Trophoblast cell (in vitro differentiated cells and primary cell): ENCODE results near the gene LTA4H.

Experiments used
- DNase-seq, 2 donors: peaks; one replicate each; pipeline ENCODE4 v3.0.0-alpha.2; 2016
- H2AFZ ChIP-seq: 2 replicates; pipeline ENCODE4 v1.6.1; 2013; ENCODE audit warnings: low read length, moderate library complexity, mild to moderate bottlenecking; ENCODE audit not compliant: insufficient read depth, poor library complexity
- H2AK5ac ChIP-seq: 2 replicates; pipeline ENCODE4 v1.6.1; 2013; ENCODE audit warnings: mild to moderate bottlenecking, low read length
- H2BK120ac ChIP-seq: 2 replicates; pipeline ENCODE4 v1.6.1; 2013; ENCODE audit warnings: low read length, mild to moderate bottlenecking, moderate library complexity; ENCODE audit not compliant: insufficient read depth, poor library complexity
- H2BK12ac ChIP-seq: 2 replicates; pipeline ENCODE4 v1.6.1; 2013; ENCODE audit warnings: mild to moderate bottlenecking, low read length, moderate library complexity
- H2BK5ac ChIP-seq: 2 replicates; pipeline ENCODE4 v1.6.1; 2013; ENCODE audit warnings: low read length, low read depth, moderate library complexity, mild to moderate bottlenecking; ENCODE audit not compliant: poor library complexity
- H3K14ac ChIP-seq: 2 replicates; pipeline ENCODE4 v1.6.1; 2013; ENCODE audit warnings: mild to moderate bottlenecking, low read length
- H3K18ac ChIP-seq: 2 replicates; pipeline ENCODE4 v1.6.1; 2013; ENCODE audit warnings: mild to moderate bottlenecking, low read length
- H3K23ac ChIP-seq: 2 replicates; pipeline ENCODE4 v1.6.1; 2013; ENCODE audit warnings: low read length
- H3K27ac ChIP-seq: 2 replicates; pipeline ENCODE4 v1.5.1; 2013; ENCODE audit warnings: low read depth, mild to moderate bottlenecking, inconsistent platforms, low read length, moderate library complexity
- H3K27me3 ChIP-seq: 2 replicates; pipeline ENCODE4 v1.6.1; 2013; ENCODE audit warnings: inconsistent platforms, mild to moderate bottlenecking, low read length, moderate library complexity; ENCODE audit not compliant: insufficient read depth
- H3K36me3 ChIP-seq, 2 experiments: 1 replicate in 1 of 2; 2 replicates in 1 of 2; pipeline ENCODE4 v1.6.1; 2013; ENCODE audit warnings: low read length in 2 of 2, mild to moderate bottlenecking in 2 of 2, moderate library complexity in 1 of 2; ENCODE audit not compliant: insufficient read depth in 2 of 2, control insufficient read depth in 1 of 2
- H3K4ac ChIP-seq: 2 replicates; pipeline ENCODE4 v1.6.1; 2013; ENCODE audit warnings: low read depth, mild to moderate bottlenecking, low read length, moderate library complexity
- H3K4me1 ChIP-seq, 2 experiments: 1 replicate in 1 of 2; 2 replicates in 1 of 2; pipeline ENCODE4 v1.6.1; 2013; ENCODE audit warnings: low read length in 2 of 2, mild to moderate bottlenecking in 2 of 2, moderate library complexity in 1 of 2; ENCODE audit not compliant: insufficient read depth in 2 of 2, control insufficient read depth in 1 of 2
- H3K4me2 ChIP-seq: 2 replicates; pipeline ENCODE4 v1.6.1; 2013; ENCODE audit warnings: inconsistent platforms, mild to moderate bottlenecking, low read length, moderate library complexity
- H3K4me3 ChIP-seq: 2 replicates; pipeline ENCODE4 v1.5.1; 2013; ENCODE audit warnings: mild to moderate bottlenecking, low read depth, low read length, inconsistent platforms
- H3K79me1 ChIP-seq: one replicate; pipeline ENCODE4 v1.6.1; 2013; ENCODE audit warnings: low read length
- H3K79me2 ChIP-seq: 2 replicates; pipeline ENCODE4 v1.6.1; 2013; ENCODE audit warnings: low read length, mild to moderate bottlenecking; ENCODE audit not compliant: control insufficient read depth, insufficient read depth, poor library complexity
- H3K9ac ChIP-seq: 2 replicates; pipeline ENCODE4 v1.6.1; 2013; ENCODE audit warnings: mild to moderate bottlenecking, low read length
- H3K9me3 ChIP-seq: 2 replicates; pipeline ENCODE4 v1.6.1; 2013; ENCODE audit warnings: low read depth, mild to moderate bottlenecking, control low read depth, inconsistent platforms, low read length; ENCODE audit not compliant: insufficient read depth
- H4K12ac ChIP-seq: 2 replicates; pipeline ENCODE4 v1.6.1; 2013; ENCODE audit warnings: low read depth, mild to moderate bottlenecking, low read length, moderate library complexity
- H4K8ac ChIP-seq: 2 replicates; pipeline ENCODE4 v1.6.1; 2013; ENCODE audit warnings: low read depth, mild to moderate bottlenecking, low read length, moderate library complexity
- H4K91ac ChIP-seq: one replicate; pipeline ENCODE4 v1.6.1; 2013; ENCODE audit warnings: low read depth, mild to moderate bottlenecking, low read length, moderate library complexity
- WGBS: extraction: QIAGEN DNeasy Blood & Tissue Kit; methylation state at CpG from one replicate; pipeline ENCODE4 v1.1.7; 2013; ENCODE audit warnings: missing lambda C conversion rate; ENCODE audit not compliant: insufficient read length, insufficient coverage; ENCODE audit errors: extremely low coverage; 5-methylcytosine and 5-hydroxymethylcytosine counted together

The LTA4H gene

DNA sequence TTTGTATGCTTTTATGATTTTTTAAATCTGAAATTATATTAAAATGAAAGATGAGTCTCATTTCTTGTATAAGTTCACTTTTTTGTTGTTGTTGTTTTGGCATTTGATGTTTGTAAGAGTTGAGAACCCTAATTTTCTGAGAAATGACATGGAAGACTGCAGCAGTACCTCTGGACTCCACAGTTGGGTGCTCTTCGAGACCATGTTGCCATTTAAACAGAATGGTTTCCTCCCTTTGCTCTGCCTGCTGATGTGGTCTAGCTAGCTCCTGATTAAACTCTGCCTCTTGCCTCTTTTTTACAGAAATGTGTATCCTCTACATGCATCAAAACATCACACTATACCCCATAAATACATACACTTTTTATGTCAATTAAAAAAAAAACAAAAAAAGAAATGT, 5.8 kb upstream of the LTA4H start:
- WGBS: no CpG with 5 or more reads among the region's 1 CpG
- Histone ChIP-seq H3K4ac (no peak overlapping the region), H3K27ac (no peak overlapping the region), H2BK5ac (no peak overlapping the region), H3K9me3 (no peaks in the 10 kb centered on the region), H4K91ac (no peak overlapping the region), H3K79me2 (no peaks in the 10 kb centered on the region), H4K12ac (no peak overlapping the region), H3K14ac (no peak overlapping the region), H3K27me3 (no peaks in the 10 kb centered on the region), H3K4me1 (no peaks in the 10 kb centered on the region), H3K18ac (no peak overlapping the region), H2AK5ac (no peak overlapping the region), H3K4me2 (no peak overlapping the region), H2AFZ (no peak overlapping the region), H2BK12ac (no peak overlapping the region), H3K4me3 (no peak overlapping the region), H3K79me1 (no peaks in the 10 kb centered on the region), H3K9ac (no peak overlapping the region), H2BK120ac (no peak overlapping the region), H3K23ac (no peak overlapping the region), H4K8ac (no peak overlapping the region), H3K36me3 (no peaks in the 10 kb centered on the region)
- DNase-seq: no peak

DNA sequence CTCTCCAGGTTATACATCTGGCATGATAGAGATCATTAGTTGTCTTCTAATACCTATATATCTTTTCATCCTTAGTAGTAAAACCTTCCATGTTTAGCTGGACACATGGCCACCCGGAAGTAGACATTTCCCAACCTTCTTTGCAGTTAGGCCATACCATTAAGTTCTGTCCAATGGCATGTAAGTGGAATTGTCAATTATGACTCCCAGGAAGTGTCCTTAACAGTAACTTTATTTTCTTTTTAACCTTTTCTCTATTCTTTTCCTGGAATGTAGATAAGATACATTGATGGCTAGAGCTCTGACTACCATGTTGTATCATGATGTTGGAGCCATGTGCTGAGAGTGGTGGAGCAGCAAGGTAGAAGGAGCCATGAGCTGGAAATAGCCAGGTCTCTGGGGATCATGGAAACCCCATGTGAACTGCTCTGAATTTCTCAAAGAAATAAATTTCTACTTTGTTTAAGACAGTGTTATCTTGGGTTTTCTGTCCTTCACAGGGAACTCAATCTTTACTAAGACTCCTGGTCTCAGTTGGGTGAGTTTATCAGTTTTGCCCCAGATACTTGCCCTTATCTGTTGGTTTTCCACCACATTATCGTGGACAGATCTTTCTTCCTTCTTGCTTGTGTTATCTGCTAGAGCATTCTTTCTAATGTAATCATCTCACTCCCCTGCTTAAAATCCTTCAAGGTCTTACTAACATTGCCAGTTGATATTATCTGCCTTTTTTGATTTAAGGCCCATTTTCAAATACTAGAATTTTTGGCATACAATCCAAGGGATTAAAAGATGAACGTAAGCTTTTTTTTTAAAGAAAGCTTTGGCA, 5.1 kb upstream of the LTA4H start:
- no peak overlapping the region for H2BK5ac ChIP-seq
- H4K8ac ChIP-seq: no peak overlapping the region
- H3K79me2 ChIP-seq: no peaks in the 10 kb centered on the region
- no peak overlapping the region for H3K23ac ChIP-seq
- H3K9ac ChIP-seq: no peak overlapping the region
- no CpG with 5 or more reads among the region's 3 CpGs for WGBS
- H3K4me2 ChIP-seq: no peak overlapping the region
- no peaks in the 10 kb centered on the region for H3K27me3 ChIP-seq
- no peak overlapping the region for H3K4me3 ChIP-seq
- H4K91ac ChIP-seq: no peak overlapping the region
- no peaks in the 10 kb centered on the region for H3K4me1 ChIP-seq
- H4K12ac ChIP-seq: no peak overlapping the region
- no peak overlapping the region for H3K14ac ChIP-seq
- H3K36me3 ChIP-seq: no peaks in the 10 kb centered on the region
- H2BK120ac ChIP-seq: no peak overlapping the region
- H2AK5ac ChIP-seq: no peak overlapping the region
- peak in 1 of 2 donors; percentile 81 for DNase-seq
- no peak overlapping the region for H3K4ac ChIP-seq
- no peaks in the 10 kb centered on the region for H3K79me1 ChIP-seq
- H2AFZ ChIP-seq: no peak overlapping the region
- no peak overlapping the region for H3K27ac ChIP-seq
- H3K9me3 ChIP-seq: no peaks in the 10 kb centered on the region
- H2BK12ac ChIP-seq: no peak overlapping the region
- no peak overlapping the region for H3K18ac ChIP-seq

DNA sequence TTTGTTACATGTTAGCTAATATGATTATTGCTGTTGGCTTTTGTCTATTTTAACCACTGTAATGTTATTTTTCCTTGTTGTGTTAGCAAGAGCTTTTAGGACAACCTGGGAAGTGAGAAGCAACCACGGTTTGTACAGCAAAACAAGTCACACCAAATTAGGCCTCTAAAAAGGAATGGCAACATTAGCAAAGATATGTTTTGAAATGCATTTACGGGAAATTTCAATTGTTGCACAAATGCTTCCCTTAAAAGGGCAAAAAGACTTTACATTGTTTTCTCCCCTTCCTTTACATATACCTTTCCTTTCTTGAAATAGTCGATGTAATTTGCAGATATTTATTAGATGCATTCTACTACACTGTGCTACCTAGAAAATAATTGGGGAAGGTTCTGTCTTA, 4.1 kb upstream of the LTA4H start:
- H3K9me3 ChIP-seq: no peaks in the 10 kb centered on the region
- H3K27ac ChIP-seq: no peak overlapping the region
- no peaks in the 10 kb centered on the region for H3K27me3 ChIP-seq
- no peak overlapping the region for H2BK120ac ChIP-seq
- H3K36me3 ChIP-seq: no peaks in the 10 kb centered on the region
- no peak overlapping the region for H2BK12ac ChIP-seq
- no peak overlapping the region for H4K12ac ChIP-seq
- no peak overlapping the region for H3K9ac ChIP-seq
- no peak overlapping the region for H3K23ac ChIP-seq
- H4K91ac ChIP-seq: no peak overlapping the region
- H2BK5ac ChIP-seq: no peak overlapping the region
- H3K18ac ChIP-seq: no peak overlapping the region
- WGBS: no CpG with 5 or more reads among the region's 3 CpGs
- no peak overlapping the region for H3K4me3 ChIP-seq
- H4K8ac ChIP-seq: no peak overlapping the region
- H3K79me2 ChIP-seq: no peaks in the 10 kb centered on the region
- no peaks in the 10 kb centered on the region for H3K4me1 ChIP-seq
- no peak overlapping the region for H2AK5ac ChIP-seq
- peaks cover 5% of the 10 kb centered on the region for H3K79me1 ChIP-seq
- DNase-seq: no peak
- no peak overlapping the region for H3K14ac ChIP-seq
- H3K4ac ChIP-seq: no peak overlapping the region
- no peak overlapping the region for H2AFZ ChIP-seq
- H3K4me2 ChIP-seq: no peak overlapping the region

DNA sequence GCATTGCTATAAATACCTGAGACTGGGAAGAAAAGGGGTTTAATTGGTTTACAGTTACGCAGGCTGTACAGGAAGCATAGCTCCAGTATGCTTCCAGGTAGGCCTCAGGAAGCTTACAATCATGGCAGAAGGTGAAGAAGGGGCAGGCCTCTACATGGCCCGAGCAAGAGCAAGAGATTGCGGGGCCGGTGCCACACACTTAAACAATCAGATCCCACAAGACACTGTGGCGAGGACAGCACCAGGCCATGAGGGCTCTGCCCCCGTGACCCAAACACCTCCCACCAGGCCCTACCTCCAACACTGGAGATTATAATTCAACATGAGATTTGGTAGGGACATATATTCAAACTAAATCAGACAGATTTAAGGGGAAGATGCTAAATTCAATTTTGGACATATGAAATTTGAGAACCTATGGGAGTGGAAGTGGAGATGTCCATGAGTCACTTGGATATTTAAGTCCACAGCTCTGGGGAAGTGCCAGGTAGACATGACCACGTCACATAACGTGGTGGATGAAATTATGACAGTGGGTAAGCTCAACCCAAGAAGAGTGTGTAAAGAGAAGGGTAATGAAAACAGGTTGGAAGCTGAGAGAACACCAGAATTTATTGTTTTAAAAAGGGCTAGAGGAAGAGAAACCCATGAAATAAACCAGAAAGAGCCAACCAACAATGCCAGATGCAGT, 1.5 kb upstream of the LTA4H start:
- no peak overlapping the region for H3K14ac ChIP-seq
- no peak overlapping the region for H3K4me3 ChIP-seq
- H3K23ac ChIP-seq: no peak overlapping the region
- H3K79me2 ChIP-seq: no peaks in the 10 kb centered on the region
- no peaks in the 10 kb centered on the region for H3K9me3 ChIP-seq
- no peak for DNase-seq
- H2AK5ac ChIP-seq: no peak overlapping the region
- H3K27me3 ChIP-seq: no peaks in the 10 kb centered on the region
- no peak overlapping the region for H2AFZ ChIP-seq
- H3K4me1 ChIP-seq: no peaks in the 10 kb centered on the region
- no peak overlapping the region for H3K4ac ChIP-seq
- no CpG with 5 or more reads among the region's 8 CpGs for WGBS
- H3K4me2 ChIP-seq: no peak overlapping the region
- H4K8ac ChIP-seq: no peak overlapping the region
- no peak overlapping the region for H4K12ac ChIP-seq
- H2BK12ac ChIP-seq: no peak overlapping the region
- no peak overlapping the region for H4K91ac ChIP-seq
- H3K79me1 ChIP-seq: peaks cover 5% of the 10 kb centered on the region
- H2BK120ac ChIP-seq: no peak overlapping the region
- H3K27ac ChIP-seq: no peak overlapping the region
- no peak overlapping the region for H3K9ac ChIP-seq
- no peak overlapping the region for H3K18ac ChIP-seq
- H3K36me3 ChIP-seq: no peaks in the 10 kb centered on the region
- H2BK5ac ChIP-seq: no peak overlapping the region
